NCI-H146 (cell line): ENCODE results near the gene SPDYE2B.
"Not testable (repeated sequence)": the region's sequence is repeated elsewhere in the genome, so short reads cannot be mapped to it uniquely, and the experiment has no call there.

Experiments
- DNase-seq: peaks from one replicate; lab custom pipeline; 2025; lab: John Stamatoyannopoulos, UW

SPDYE2B gene, protein sequence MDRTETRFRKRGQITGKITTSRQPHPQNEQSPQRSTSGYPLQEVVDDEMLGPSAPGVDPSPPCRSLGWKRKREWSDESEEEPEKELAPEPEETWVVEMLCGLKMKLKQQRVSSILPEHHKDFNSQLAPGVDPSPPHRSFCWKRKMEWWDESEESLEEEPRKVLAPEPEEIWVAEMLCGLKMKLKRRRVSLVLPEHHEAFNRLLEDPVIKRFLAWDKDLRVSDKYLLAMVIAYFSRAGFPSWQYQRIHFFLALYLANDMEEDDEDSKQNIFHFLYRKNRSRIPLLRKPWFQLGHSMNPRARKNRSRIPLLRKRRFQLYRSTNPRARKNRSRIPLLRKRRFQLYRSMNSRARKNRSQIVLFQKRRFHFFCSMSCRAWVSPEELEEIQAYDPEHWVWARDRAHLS

DNA sequence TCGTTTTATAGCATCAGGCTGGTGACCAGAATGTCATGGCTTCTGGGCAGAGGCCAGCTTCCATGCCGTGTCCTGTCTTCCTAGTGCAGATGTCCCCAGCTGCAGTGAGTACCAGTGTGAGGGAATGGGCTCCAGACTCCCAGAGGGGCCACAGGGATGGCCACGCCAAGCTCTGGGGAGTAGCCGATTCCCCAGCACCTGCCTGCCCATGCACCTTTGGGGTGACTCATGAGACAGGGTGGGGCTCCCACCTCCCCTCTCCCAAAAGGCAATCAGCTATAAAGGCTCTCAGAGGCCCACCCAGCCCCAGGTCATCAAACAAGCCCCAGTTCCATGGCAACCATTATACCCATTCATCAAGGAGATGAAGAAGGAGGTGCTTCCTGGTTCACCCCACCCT is at the start of gene SPDYE2B:
Gene SPDYE2B (plus strand): TSS at position 396 of the 400 bp plus-strand sequence. CDS start 2,030 bp downstream, outside the sequence.
- not testable (repeated sequence) for DNase-seq

GRCh38 chr7:102602317-102602716 is 47.8 kb upstream of the SPDYE2B start:
- not testable (repeated sequence) for DNase-seq

- DNase-seq, result not testable (repeated sequence)
Observed at GRCh38 chr7:102604431-102605145, 45.5 kb upstream of the SPDYE2B start.

- not testable (repeated sequence) for DNase-seq
Observed at GRCh38 chr7:102606848-102607247, 43.3 kb upstream of the SPDYE2B start.

- not testable (repeated sequence) for DNase-seq
Observed at GRCh38 chr7:102609734-102610133, 40.4 kb upstream of the SPDYE2B start.

DNA sequence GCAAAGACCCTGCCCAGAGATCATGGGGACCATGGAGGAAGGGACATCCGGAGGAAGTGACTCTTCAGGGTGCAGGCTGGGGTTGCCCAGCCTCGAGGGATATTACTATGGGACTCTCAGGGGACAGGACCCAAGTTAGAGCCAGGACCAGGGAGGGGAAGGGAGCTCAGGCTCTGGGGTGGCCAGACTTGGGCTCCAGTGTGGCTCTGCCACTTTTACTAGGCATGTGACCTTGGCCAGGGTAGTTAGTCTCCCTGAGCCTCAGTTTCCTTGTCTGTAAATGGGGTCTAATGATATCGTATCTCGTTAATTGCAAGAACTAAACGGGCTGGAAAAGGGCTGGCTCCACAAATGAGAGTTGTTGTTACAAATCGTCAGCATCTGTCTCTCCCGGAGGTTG is 39.7 kb upstream of the SPDYE2B start:
- not testable (repeated sequence) for DNase-seq

DNA sequence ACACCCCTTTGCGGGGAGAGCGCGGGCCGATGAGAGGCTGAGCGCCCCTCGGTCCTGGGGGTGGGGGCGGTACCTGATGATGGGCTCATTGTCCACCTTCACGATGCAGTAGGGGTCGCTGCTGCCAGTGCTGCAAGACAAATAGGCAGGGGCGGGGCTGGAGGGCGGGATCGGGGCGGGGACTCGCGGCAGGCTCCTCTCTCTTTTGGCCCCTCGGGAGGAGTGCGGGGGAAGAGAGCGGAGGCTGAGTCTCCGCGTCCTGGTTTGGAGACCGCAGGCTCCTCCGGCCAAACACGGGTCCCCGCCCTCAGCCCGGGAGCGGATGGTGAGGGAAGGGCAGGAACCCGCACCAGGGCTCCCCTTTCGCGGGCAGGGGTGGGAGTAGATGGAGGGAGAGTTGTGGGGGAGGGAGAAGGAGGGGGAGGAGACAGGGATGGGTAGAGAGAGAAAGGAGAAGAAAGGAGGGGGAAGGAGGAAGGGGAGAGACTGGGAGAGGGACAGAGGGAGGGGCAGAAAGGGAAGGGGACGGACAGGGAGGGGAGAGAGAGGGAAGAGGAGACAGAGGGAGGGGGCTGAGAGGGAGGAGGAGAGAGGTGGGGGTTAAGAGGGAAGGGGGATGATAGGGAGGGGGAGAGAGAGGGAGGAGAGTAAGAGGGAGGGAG is 39.0 kb upstream of the SPDYE2B start:
- not testable (repeated sequence) for DNase-seq

- not testable (repeated sequence) for DNase-seq
Observed at GRCh38 chr7:102611675-102612325, 38.3 kb upstream of the SPDYE2B start.

- not testable (repeated sequence) for DNase-seq
Observed at GRCh38 chr7:102613575-102614345, 36.4 kb upstream of the SPDYE2B start.

DNA sequence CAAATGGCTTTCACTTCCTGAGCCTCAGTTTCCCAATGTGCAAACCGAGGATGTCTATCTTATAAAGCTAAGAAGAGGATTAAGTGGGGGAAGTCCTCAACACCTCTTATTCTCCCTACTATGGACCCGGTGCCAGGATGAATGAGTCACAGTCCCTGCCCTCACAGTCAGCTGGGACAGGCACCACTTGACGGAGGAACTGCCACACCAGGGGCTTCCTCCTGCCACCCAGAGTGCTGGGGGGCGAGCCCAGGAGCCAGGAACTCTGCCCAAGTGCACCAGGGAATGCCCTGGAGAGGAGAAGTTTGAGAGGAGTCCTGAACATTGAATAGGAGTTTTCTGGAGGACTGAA is 35.8 kb upstream of the SPDYE2B start:
- not testable (repeated sequence) for DNase-seq

- DNase-seq, result not testable (repeated sequence)
Observed at GRCh38 chr7:102614873-102615272, 35.2 kb upstream of the SPDYE2B start.

DNA sequence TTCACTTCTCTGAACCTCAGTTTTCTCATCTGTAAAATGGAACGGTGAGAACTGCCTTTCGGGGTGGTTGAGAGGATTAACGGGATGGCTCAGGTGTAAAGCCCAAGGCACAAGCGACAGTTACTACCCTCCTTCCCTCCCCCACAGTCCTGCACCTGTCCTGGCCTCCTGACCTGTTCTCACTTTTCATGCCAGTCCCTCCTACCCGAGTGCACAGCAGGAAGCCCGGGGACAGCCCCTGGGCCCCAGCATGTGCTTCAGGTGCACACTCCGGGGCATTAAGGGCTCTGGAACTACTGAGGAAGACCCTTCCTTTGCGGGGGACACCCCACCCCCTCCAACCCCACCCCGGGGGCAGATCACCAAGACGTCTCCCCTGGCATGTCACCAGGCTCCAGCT is 34.2 kb upstream of the SPDYE2B start:
- DNase-seq, result not testable (repeated sequence)

GRCh38 chr7:102616507-102617125 is 33.5 kb upstream of the SPDYE2B start, which contains the start of gene RASA4:
TSS of gene RASA4 (minus strand) at chr7:102616756. CDS start at chr7:102616689, 67 bp downstream.
- not testable (repeated sequence) for DNase-seq

GRCh38 chr7:102618122-102618521 is 32.0 kb upstream of the SPDYE2B start:
- DNase-seq, result not testable (repeated sequence)

- DNase-seq, result not testable (repeated sequence)
Observed at GRCh38 chr7:102627271-102627904, 22.7 kb upstream of the SPDYE2B start.

DNA sequence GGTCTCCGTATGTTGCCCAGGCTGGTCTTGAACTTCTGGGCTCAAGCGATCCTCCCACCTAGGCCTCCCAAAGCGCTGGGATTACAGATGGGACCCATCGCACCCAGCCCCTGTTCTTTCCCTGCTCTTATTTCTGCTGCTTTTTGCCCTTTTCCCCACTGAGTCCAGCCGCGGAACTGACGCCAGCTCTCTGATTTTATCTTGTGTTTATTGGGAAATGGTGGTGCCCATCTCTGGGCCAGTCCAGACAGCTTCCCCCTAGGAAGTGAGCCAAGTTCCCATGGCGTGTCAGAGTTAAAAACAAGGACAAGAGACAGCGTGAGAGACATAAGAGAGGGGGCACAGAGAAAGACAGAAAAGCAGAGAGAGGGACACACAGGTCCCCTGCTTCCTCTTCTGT is 19.5 kb upstream of the SPDYE2B start:
- not testable (repeated sequence) for DNase-seq

DNA sequence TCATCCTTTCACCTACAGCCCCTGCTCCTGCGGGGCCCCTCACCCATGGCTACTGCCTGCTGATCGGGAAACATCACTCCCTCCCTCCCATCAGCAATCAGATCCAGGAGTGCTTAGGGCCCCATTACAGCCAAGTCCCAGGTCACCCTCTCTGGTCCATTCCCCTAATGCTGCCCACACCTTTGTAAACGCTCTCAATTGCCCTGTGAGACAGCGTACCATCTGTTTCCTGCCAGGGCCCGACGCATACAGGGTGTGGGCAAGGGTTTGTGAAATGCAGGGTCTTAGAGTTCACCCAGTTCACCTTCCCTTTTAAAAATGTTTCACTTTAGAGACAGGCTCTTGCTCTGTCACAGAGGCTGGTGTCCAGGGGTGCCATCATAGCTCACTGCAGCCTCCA is 15.8 kb upstream of the SPDYE2B start:
- DNase-seq, result not testable (repeated sequence)

DNA sequence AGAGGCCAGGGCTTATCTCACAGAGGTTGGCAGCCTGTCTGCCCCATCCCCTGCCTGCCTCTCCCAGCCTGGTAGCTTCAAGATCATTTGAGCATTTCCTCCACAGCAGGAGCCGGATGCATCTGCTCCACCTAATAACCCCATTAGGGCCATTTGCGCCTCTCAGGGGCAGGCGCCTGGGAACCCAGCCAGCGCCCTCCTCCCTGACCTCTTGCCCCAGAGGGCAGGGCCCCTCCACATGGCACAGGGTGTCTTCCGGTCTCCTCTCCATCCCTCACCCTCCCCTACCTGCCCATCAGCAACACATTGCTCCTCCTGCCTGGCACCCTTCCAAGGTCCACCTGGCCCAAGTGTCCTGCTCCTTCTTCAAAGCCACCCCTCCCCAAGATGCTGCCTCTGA is 14.8 kb upstream of the SPDYE2B start:
- not testable (repeated sequence) for DNase-seq

GRCh38 chr7:102636956-102637355 is 13.2 kb upstream of the SPDYE2B start:
- DNase-seq, result not testable (repeated sequence)

- not testable (repeated sequence) for DNase-seq
Observed at GRCh38 chr7:102638848-102639247, 11.3 kb upstream of the SPDYE2B start.
